HL-60 (cell line): ENCODE measurements around the gene PSMC5.
"Not testable (repeated sequence)": the region's sequence is repeated elsewhere in the genome, so short reads cannot be mapped to it uniquely, and the experiment has no call there.

Source experiments
- DNase-seq, 2 experiments: peaks; one replicate each; pipeline ENCODE4 v3.0.0-alpha.2; 2010 to 2020; ENCODE audit warnings: low read depth in 1 of 2, low spot score in 1 of 2
- H3K27ac ChIP-seq: fragments of 250-450 bp; sonication (Bioruptor Pico); replicated peaks from 2 replicates; pipeline ENCODE4 v1.5.1; 2020; ENCODE audit warnings: mild to moderate bottlenecking, moderate library complexity
- H3K27me3 ChIP-seq: fragments of 250-450 bp; sonication (Bioruptor Pico); 2 replicates; pipeline ENCODE4 v1.5.1; 2021; ENCODE audit warnings: mild to moderate bottlenecking, moderate library complexity; ENCODE audit not compliant: insufficient read depth, poor library complexity, severe bottlenecking
- H3K4me3 ChIP-seq: replicated peaks from 2 replicates; pipeline ENCODE4 v1.5.1; 2011; ENCODE audit warnings: mild to moderate bottlenecking, control low read depth, low read length; ENCODE audit not compliant: insufficient read depth
- CTCF ChIP-seq: IDR thresholded peaks from one replicate; pipeline ENCODE4 v1.5.1; 2011; ENCODE audit warnings: low read length, control low read depth, inconsistent platforms; ENCODE audit not compliant: insufficient read depth
- GABPA ChIP-seq: IDR thresholded peaks from 2 replicates; pipeline ENCODE4 v1.6.1; 2012; ENCODE audit warnings: low read depth
- POLR2AphosphoS5 ChIP-seq: IDR thresholded peaks from 2 replicates; pipeline ENCODE4 v1.6.1; 2012; ENCODE audit warnings: low read depth
- REST ChIP-seq: IDR thresholded peaks from 2 replicates; pipeline ENCODE4 v1.6.1; 2012; ENCODE audit warnings: low read depth; ENCODE audit not compliant: insufficient replicate concordance
- SPI1 ChIP-seq: IDR thresholded peaks from 2 replicates; pipeline ENCODE4 v1.6.1; 2012; ENCODE audit warnings: low read depth, mild to moderate bottlenecking, borderline replicate concordance

Gene PSMC5

GRCh38 chr17:63870292-63870665 lies 43.0 kb downstream of the PSMC5 start:
- not testable (repeated sequence) for H3K27me3 ChIP-seq, DNase-seq, H3K4me3 ChIP-seq, H3K27ac ChIP-seq

GRCh38 chr17:63871646-63872365 lies 44.6 kb downstream of the PSMC5 start:
- not testable (repeated sequence) for DNase-seq, H3K27ac ChIP-seq, H3K4me3 ChIP-seq, H3K27me3 ChIP-seq

GRCh38 chr17:63873577-63873976 lies 46.3 kb downstream of the PSMC5 start, which contains the start of gene CSH2:
TSS of gene CSH2 (minus strand) at chr17:63873677. CDS start at chr17:63873614, 63 bp downstream.
- H3K27ac ChIP-seq, DNase-seq, H3K4me3 ChIP-seq, H3K27me3 ChIP-seq: not testable (repeated sequence)

GRCh38 chr17:63874061-63874626 lies 46.9 kb downstream of the PSMC5 start:
- H3K27ac ChIP-seq, DNase-seq, H3K4me3 ChIP-seq, H3K27me3 ChIP-seq: not testable (repeated sequence)

- DNase-seq, H3K27me3 ChIP-seq: not testable (repeated sequence)
These were observed 47.5 kb downstream of the PSMC5 start for GRCh38 chr17:63874693-63875092.

GRCh38 chr17:63878413-63878812 lies 51.2 kb downstream of the PSMC5 start:
- not testable (repeated sequence) for H3K4me3 ChIP-seq, H3K27ac ChIP-seq, DNase-seq, H3K27me3 ChIP-seq

More at GRCh38 chr17:63874693-63875092, 47.5 kb downstream of the PSMC5 start:
- not testable (repeated sequence) for H3K4me3 ChIP-seq, H3K27ac ChIP-seq

GRCh38 chr17:63880706-63881105 lies 53.5 kb downstream of the PSMC5 start:
- H3K27ac ChIP-seq: no peak overlapping the region
- no peak overlapping the region for H3K4me3 ChIP-seq
- DNase-seq: no peak
- TF ChIP-seq POLR2AphosphoS5: no peak
- TF ChIP-seq SPI1: no peak
- TF ChIP-seq REST: no peak
- TF ChIP-seq GABPA: no peak
- no peak for TF ChIP-seq CTCF
- no peaks in the 10 kb centered on the region for H3K27me3 ChIP-seq

- not testable (repeated sequence) for DNase-seq, H3K27ac ChIP-seq, H3K27me3 ChIP-seq, H3K4me3 ChIP-seq
These were observed 54.1 kb downstream of the PSMC5 start for GRCh38 chr17:63881337-63881736.
